NB4 (cell line): ENCODE measurements around the gene RIPK4.

Experiments
- MYC ChIP-seq: IDR thresholded peaks from 2 replicates; pipeline ENCODE4 v1.6.1; 2011; ENCODE audit warnings: low read depth, low read length
- POLR2A ChIP-seq: IDR thresholded peaks from 2 replicates; pipeline ENCODE4 v1.6.1; 2011; ENCODE audit warnings: mild to moderate bottlenecking; ENCODE audit not compliant: insufficient read length; ENCODE audit errors: extremely low read depth
- TF ChIP-seq, protein P1 (sequence below): IDR thresholded peaks from one replicate; pipeline ENCODE4 v1.5.1; 2012; ENCODE audit warnings: low read depth, low read length
- TF ChIP-seq, protein P2 (sequence below): IDR thresholded peaks from 2 replicates; pipeline ENCODE4 v1.6.1; 2011; ENCODE audit warnings: low read depth, low read length

DNA sequence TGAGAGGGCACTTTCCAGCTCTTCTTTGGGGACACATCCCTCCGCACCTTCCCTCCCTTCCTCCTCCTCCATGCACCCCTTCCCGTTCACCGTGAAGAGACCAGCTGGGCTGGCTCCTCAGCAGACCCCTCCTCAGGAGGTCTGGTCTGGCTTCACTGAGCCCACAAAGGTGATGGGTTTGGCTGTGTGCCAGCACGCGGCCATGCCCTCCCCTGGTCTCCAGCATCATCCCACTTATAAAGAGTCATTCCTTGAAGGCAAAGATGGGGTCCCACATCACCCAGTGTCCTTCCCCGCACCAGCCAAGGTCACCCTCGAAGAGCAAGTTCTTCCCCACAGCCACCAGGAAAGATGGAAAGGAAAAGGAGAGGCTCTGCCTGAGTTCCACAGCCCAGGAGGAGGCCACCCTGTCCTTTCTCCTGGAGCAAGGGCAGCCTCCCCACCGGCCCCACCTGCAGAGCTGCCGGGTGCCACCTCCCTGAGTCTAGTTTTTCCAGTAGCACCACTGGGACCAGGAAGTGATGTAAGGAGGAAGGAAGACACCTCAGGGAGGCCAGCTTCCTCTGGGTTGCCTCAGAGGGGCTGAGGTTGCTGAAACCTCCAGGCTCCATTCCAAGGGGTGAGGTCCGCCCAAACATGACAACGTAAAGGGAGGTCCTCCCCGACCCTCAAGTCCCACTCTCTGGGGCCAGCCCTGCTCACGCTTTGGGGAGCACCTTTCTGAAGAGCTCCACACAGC lies 32.7 kb downstream of the RIPK4 start:
- TF ChIP-seq, protein P1, sequence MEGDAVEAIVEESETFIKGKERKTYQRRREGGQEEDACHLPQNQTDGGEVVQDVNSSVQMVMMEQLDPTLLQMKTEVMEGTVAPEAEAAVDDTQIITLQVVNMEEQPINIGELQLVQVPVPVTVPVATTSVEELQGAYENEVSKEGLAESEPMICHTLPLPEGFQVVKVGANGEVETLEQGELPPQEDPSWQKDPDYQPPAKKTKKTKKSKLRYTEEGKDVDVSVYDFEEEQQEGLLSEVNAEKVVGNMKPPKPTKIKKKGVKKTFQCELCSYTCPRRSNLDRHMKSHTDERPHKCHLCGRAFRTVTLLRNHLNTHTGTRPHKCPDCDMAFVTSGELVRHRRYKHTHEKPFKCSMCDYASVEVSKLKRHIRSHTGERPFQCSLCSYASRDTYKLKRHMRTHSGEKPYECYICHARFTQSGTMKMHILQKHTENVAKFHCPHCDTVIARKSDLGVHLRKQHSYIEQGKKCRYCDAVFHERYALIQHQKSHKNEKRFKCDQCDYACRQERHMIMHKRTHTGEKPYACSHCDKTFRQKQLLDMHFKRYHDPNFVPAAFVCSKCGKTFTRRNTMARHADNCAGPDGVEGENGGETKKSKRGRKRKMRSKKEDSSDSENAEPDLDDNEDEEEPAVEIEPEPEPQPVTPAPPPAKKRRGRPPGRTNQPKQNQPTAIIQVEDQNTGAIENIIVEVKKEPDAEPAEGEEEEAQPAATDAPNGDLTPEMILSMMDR: no peak
- TF ChIP-seq POLR2A (no peak), MYC (no peak)
- TF ChIP-seq, protein P2, sequence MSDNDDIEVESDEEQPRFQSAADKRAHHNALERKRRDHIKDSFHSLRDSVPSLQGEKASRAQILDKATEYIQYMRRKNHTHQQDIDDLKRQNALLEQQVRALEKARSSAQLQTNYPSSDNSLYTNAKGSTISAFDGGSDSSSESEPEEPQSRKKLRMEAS: no peak
